WERI-Rb-1 (cell line): ENCODE results near the gene OXLD1.

Experiments
- DNase-seq: peaks from one replicate; pipeline ENCODE4 v3.0.0-alpha.2; 2020
- H3K27ac ChIP-seq: fragments of 250-450 bp; sonication (Bioruptor Pico); 2 replicates; pipeline ENCODE4 v1.5.1; 2020; ENCODE audit warnings: mild to moderate bottlenecking, moderate library complexity
- H3K27me3 ChIP-seq: fragments of 250-450 bp; sonication (Bioruptor Pico); 2 replicates; pipeline ENCODE4 v1.5.1; 2021; ENCODE audit warnings: mild to moderate bottlenecking, low read depth, moderate library complexity; ENCODE audit not compliant: insufficient read depth, severe bottlenecking
- H3K36me3 ChIP-seq: fragments of 250-450 bp; sonication (Bioruptor Pico); 2 replicates; pipeline ENCODE4 v1.5.1; 2020; ENCODE audit warnings: mild to moderate bottlenecking, moderate library complexity
- H3K4me3 ChIP-seq: 2 replicates; pipeline ENCODE4 v1.5.1; 2011; ENCODE audit warnings: low read depth, mild to moderate bottlenecking, control low read depth, low read length
- H3K9me3 ChIP-seq: fragments of 250-450 bp; sonication (Bioruptor Pico); 2 replicates; pipeline ENCODE4 v1.5.1; 2021; ENCODE audit warnings: mild to moderate bottlenecking, moderate library complexity; ENCODE audit not compliant: severe bottlenecking
- TF ChIP-seq, protein P1 (sequence below): IDR thresholded peaks from 2 replicates; pipeline ENCODE4 v1.5.1; 2011; ENCODE audit warnings: low read depth, mild to moderate bottlenecking, control low read depth, inconsistent platforms, low read length

The OXLD1 gene

GRCh38 chr17:81707725-81708646 lies 41.6 kb upstream of the OXLD1 start:
- no peak for DNase-seq
- Histone ChIP-seq H3K27ac (no peak overlapping the region), H3K27me3 (no peaks in the 10 kb centered on the region), H3K4me3 (no peak overlapping the region), H3K36me3 (peaks cover 63% of the 10 kb centered on the region), H3K9me3 (no peaks in the 10 kb centered on the region)
- TF ChIP-seq, protein P1, sequence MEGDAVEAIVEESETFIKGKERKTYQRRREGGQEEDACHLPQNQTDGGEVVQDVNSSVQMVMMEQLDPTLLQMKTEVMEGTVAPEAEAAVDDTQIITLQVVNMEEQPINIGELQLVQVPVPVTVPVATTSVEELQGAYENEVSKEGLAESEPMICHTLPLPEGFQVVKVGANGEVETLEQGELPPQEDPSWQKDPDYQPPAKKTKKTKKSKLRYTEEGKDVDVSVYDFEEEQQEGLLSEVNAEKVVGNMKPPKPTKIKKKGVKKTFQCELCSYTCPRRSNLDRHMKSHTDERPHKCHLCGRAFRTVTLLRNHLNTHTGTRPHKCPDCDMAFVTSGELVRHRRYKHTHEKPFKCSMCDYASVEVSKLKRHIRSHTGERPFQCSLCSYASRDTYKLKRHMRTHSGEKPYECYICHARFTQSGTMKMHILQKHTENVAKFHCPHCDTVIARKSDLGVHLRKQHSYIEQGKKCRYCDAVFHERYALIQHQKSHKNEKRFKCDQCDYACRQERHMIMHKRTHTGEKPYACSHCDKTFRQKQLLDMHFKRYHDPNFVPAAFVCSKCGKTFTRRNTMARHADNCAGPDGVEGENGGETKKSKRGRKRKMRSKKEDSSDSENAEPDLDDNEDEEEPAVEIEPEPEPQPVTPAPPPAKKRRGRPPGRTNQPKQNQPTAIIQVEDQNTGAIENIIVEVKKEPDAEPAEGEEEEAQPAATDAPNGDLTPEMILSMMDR = no peak

GRCh38 chr17:81706757-81707624 lies 40.6 kb upstream of the OXLD1 start:
- no peaks in the 10 kb centered on the region for H3K27me3 ChIP-seq
- no peak for DNase-seq
- H3K9me3 ChIP-seq = no peaks in the 10 kb centered on the region
- TF ChIP-seq, protein P1 = peak; percentile 13; the same call in 1 of the 2 replicates
- H3K4me3 ChIP-seq = no peak overlapping the region
- no peak overlapping the region for H3K27ac ChIP-seq
- H3K36me3 ChIP-seq = peaks cover 68% of the 10 kb centered on the region

- no peaks in the 10 kb centered on the region for H3K27me3 ChIP-seq
- no peak overlapping the region for H3K4me3 ChIP-seq
- TF ChIP-seq, protein P1 = no peak
- H3K36me3 ChIP-seq = peaks cover 76% of the 10 kb centered on the region
- H3K9me3 ChIP-seq = no peaks in the 10 kb centered on the region
- DNase-seq = no peak
- H3K27ac ChIP-seq = no peak overlapping the region
Measured at GRCh38 chr17:81706232-81706611, 39.8 kb upstream of the OXLD1 start.

DNA sequence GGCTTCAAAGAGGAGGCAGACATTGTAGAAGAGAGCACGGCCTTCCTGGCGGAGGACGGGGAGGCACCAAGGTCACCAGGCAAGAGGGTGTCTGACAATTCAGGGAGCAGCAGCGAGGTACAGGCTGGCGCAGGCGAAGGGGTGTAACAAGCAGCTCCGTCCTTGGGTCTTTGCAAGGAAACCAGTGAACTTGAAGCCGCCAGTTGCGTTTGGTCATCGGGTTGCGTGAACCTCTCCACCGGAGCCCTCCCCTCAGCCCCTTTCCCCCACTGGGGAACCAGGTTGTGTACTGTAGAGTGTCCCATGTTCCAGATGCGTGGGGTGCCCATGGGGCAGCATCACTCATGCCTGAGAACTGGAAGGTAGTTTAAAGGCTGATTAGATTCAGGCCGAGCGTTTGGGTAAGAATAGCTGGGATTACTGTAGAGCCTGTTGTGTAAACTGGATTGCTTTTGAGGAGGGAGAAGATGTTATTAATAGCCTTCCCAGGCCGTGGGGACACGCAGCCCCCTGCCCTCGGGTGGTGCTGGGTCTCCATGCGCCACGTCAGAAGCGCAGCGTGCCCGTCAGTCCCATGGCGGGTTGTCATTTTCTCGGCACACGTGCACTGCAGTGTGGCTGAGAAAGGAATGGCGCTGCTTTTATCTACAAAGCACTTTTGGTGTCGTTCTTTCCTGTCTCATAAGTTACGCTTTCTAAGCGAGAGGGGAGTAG lies 39.3 kb upstream of the OXLD1 start:
- no peaks in the 10 kb centered on the region for H3K9me3 ChIP-seq
- TF ChIP-seq, protein P1 = no peak
- no peak overlapping the region for H3K27ac ChIP-seq
- peaks cover 81% of the 10 kb centered on the region for H3K36me3 ChIP-seq
- DNase-seq = no peak
- no peaks in the 10 kb centered on the region for H3K27me3 ChIP-seq
- H3K4me3 ChIP-seq = no peak overlapping the region

DNA sequence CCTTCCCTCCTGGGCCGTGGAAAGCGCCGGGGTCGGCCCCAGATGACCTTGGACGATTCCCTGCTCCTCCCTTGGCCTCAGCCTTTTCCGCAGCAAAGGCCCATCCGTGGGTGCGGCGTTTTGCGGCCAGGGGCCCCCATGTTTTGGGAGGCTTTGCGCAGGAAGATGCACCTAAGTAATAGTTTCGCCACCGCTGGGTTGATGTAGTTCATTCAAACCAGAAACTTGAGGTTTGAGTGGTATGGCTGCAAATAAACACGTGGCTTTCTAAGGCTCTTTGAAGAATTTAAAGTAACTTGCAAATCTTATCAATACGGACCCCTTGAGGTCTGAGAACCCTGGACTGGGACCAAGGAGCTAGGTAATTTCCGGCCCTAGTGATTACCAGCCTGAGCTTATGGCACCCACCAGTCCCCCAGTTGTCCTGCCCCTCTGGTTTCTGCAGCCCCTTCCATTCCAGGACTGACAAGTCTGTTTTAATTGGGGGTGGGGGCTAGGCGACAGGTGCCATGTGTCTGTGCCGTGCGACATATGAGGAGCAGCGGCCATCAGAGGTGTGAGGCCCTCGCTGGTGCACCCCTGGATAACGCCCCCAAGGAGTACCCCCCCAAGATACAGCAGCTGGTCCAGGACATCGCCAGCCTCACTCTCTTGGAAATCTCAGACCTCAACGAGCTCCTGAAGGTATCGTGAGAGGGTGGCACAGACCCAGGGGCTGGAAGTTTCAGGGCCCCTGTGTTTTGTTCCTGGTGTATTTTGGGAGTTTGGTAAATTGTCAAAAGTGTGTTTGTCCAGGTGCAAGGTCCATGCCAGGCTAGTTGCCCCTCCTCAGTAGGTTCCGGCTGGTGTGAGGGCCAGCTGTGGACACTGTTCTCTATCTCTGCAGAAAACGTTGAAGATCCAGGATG lies 37.6 kb upstream of the OXLD1 start:
- DNase-seq = no peak
- Histone ChIP-seq H3K36me3 (peaks cover 95% of the 10 kb centered on the region), H3K27ac (peak overlapping the region; percentile 97), H3K4me3 (peak overlapping the region; percentile 68), H3K27me3 (no peaks in the 10 kb centered on the region), H3K9me3 (no peaks in the 10 kb centered on the region)
- TF ChIP-seq, protein P1 = no peak
